HepG2 (cell line): Measurements from ENCODE around the gene DQX1. TPM values are rescaled to one million over a fixed set of nuclear protein-coding genes. Genes with fewer than 3 reads are reported as not detected.

Experiments
- CENPBD1 ChIP-seq: sonication (generic); formaldehyde crosslinking; IDR thresholded peaks from 2 replicates; pipeline ENCODE4 v1.8.0; 2022; ENCODE audit warnings: missing genetic modification reagents, low read depth, mild to moderate bottlenecking, borderline replicate concordance
- DR1 ChIP-seq: sonication (generic); formaldehyde crosslinking; IDR thresholded peaks from 2 replicates; pipeline ENCODE4 v1.8.0; 2021; ENCODE audit warnings: mild to moderate bottlenecking, missing genetic modification reagents, inconsistent platforms
- ERF ChIP-seq: IDR thresholded peaks from 2 replicates; pipeline ENCODE4 v1.6.1; 2018; ENCODE audit warnings: missing biosample characterization, missing genetic modification reagents
- FIP1L1 ChIP-seq: fragments of 200-400 bp; formaldehyde crosslinking; IDR thresholded peaks from 2 replicates; pipeline ENCODE4 v1.6.1; 2018; ENCODE audit warnings: low read depth, mild to moderate bottlenecking, low read length, moderate library complexity, borderline replicate concordance; ENCODE audit not compliant: insufficient read depth
- HOXA5 ChIP-seq: sonication (generic); formaldehyde crosslinking; IDR thresholded peaks from 2 replicates; pipeline ENCODE4 v1.4.0; 2020; ENCODE audit warnings: missing genetic modification reagents
- JUNB ChIP-seq: sonication (generic); formaldehyde crosslinking; IDR thresholded peaks from 2 replicates; pipeline ENCODE4 v1.8.0; 2022; ENCODE audit warnings: missing genetic modification reagents, mild to moderate bottlenecking, borderline replicate concordance
- KDM6A ChIP-seq: IDR thresholded peaks from 2 replicates; pipeline ENCODE4 v1.6.1; 2016; ENCODE audit warnings: low read depth
- NFATC3 ChIP-seq: sonication (generic); formaldehyde crosslinking; IDR thresholded peaks from 2 replicates; pipeline ENCODE4 v1.5.1; 2020; ENCODE audit warnings: mild to moderate bottlenecking, missing genetic modification reagents
- ZNF142 ChIP-seq: sonication (generic); formaldehyde crosslinking; IDR thresholded peaks from 2 replicates; pipeline ENCODE4 v1.4.0; 2020; ENCODE audit warnings: missing genetic modification reagents
- ZNF367 ChIP-seq: sonication (generic); formaldehyde crosslinking; IDR thresholded peaks from 2 replicates; pipeline ENCODE4 v1.4.0; 2020; ENCODE audit warnings: missing genetic modification reagents, borderline replicate concordance
- ZNF383 ChIP-seq: sonication (generic); formaldehyde crosslinking; IDR thresholded peaks from 2 replicates; pipeline ENCODE4 v1.4.0; 2020; ENCODE audit warnings: missing genetic modification reagents, mild to moderate bottlenecking, borderline replicate concordance
- ZNF574 ChIP-seq: sonication (generic); formaldehyde crosslinking; IDR thresholded peaks from 2 replicates; pipeline ENCODE4 v1.4.0; 2020; ENCODE audit warnings: missing genetic modification reagents
- ZNF615 ChIP-seq: sonication (generic); formaldehyde crosslinking; IDR thresholded peaks from 2 replicates; pipeline ENCODE4 v1.5.0; 2020; ENCODE audit warnings: mild to moderate bottlenecking, missing genetic modification reagents, borderline replicate concordance
- ZNF670 ChIP-seq: sonication (generic); formaldehyde crosslinking; IDR thresholded peaks from 2 replicates; pipeline ENCODE4 v1.8.0; 2022; ENCODE audit warnings: mild to moderate bottlenecking, missing genetic modification reagents, borderline replicate concordance
- ZNF75D ChIP-seq: sonication (generic); formaldehyde crosslinking; IDR thresholded peaks from 2 replicates; pipeline ENCODE4 v1.8.1; 2023; ENCODE audit warnings: missing genetic modification reagents, mild to moderate bottlenecking, borderline replicate concordance
- ZNF800 ChIP-seq: sonication (generic); formaldehyde crosslinking; IDR thresholded peaks from 2 replicates; pipeline ENCODE4 v1.4.0; 2020; ENCODE audit warnings: missing genetic modification reagents
- ZSCAN9 ChIP-seq: IDR thresholded peaks from 2 replicates; pipeline ENCODE4 v1.6.1; 2016; ENCODE audit warnings: borderline replicate concordance
- polyA plus RNA-seq, 8 experiments: library from polyadenylated mRNA; depleted of rRNA in 3 of 8; stranded (reverse) in 7 of 8; unstranded in 1 of 8; fragments of >200 nt; fragmentation: Illumina TruSeq in 4 of 8; extraction: Trizol in 4 of 8; gene quantifications; 2 replicates each; pipeline versions ENCODE4 v1.2.1 to v1.2.3, GENCODE V29; 2011 to 2016; ENCODE audit warnings: low read depth in 4 of 8, missing spikeins in 1 of 8, mixed read lengths in 1 of 8; ENCODE audit not compliant: insufficient read depth in 1 of 8
- total RNA-seq, 5 experiments: library from RNA; depleted of rRNA; stranded (reverse); fragments of >200 nt; fragmentation: Illumina TruSeq; extraction: Trizol; gene quantifications; 2 replicates each; pipeline ENCODE4 v1.2.3, GENCODE V29; 2016; ENCODE audit warnings: low read depth in 1 of 5

The DQX1 gene
- total and polyA plus RNA-seq, 2 of the 13 experiments (the other 11 are each of a cell fraction or from before 2014, with no cell fraction given) = 27.6 to 89.8 TPM

GRCh38 chr2:74472086-74472944 is 53.7 kb downstream of the DQX1 start, which contains the start of gene MRPL53 (continued):
- TF ChIP-seq ZNF383 (CRISPR knock-in tag) = peak; percentile 98
- peak; percentile 89 for TF ChIP-seq ZSCAN9 (CRISPR knock-in tag)
- TF ChIP-seq ZNF75D (CRISPR knock-in tag) = no peak
- TF ChIP-seq DR1 = peak; percentile 71; the same call in 1 of the 2 replicates
- TF ChIP-seq ZNF670 (CRISPR knock-in tag) = peak; percentile 98; the same call in 1 of the 2 replicates
- TF ChIP-seq NFATC3 (CRISPR knock-in tag) = peak; percentile 88; the same call in 1 of the 2 replicates
- TF ChIP-seq KDM6A (CRISPR knock-in tag) = no peak
- no peak for TF ChIP-seq JUNB
- TF ChIP-seq ZNF574 = peak; percentile 97
- TF ChIP-seq ZNF800 (CRISPR knock-in tag) = 0 out of 2 replicates have a peak, but pooled peaks have one; percentile 46
- peak; percentile 94 for TF ChIP-seq ZNF142 (CRISPR knock-in tag)
- TF ChIP-seq FIP1L1 = no peak
- peak; percentile 98; the same call in 1 of the 2 replicates for TF ChIP-seq ERF
- TF ChIP-seq ZNF615 (CRISPR knock-in tag) = peak; percentile 96
- peak; percentile 93; the same call in 1 of the 2 replicates for TF ChIP-seq CENPBD1
- peak; percentile 96 for TF ChIP-seq HOXA5 (CRISPR knock-in tag)
- TF ChIP-seq ZNF367 (CRISPR knock-in tag) = peak; percentile 87; the same call in 1 of the 2 replicates
